GM21529 (cell line): ENCODE results near the gene RILPL1.
"Not testable (repeated sequence)": the region's sequence is repeated elsewhere in the genome, so short reads cannot be mapped to it uniquely, and the experiment has no call there.

Experiments
- ATAC-seq: cut with Tn5 transposase; IDR thresholded peaks from one replicate; pipeline ENCODE4 v1.9.1; 2021; ENCODE audit not compliant: unreplicated experiment

Gene RILPL1

GRCh38 chr12:123531091-123531490, 2.4 kb downstream of the RILPL1 start:
- ATAC-seq, result no peak

DNA sequence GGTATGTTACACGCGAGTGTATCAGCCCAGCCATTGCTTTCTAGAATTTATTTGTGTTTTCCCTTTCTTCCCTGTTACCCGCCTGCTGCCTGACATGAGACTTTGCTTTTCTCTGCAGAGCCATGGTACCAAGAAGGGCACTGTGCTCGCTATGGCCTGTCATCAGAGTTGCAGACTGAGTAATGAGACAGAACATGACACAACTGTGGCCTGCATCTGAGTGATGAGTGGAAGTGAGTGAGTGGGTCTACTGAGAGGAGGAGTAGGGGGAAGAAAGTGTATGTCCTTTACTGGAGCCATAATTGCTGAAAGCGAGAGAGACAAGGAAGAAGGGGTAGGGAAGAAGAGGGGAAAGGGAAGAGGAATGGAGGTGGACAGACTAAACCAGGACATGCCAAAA, 2.9 kb downstream of the RILPL1 start:
- ATAC-seq, result no peak

GRCh38 chr12:123529686-123530085, 3.8 kb downstream of the RILPL1 start:
- no peak for ATAC-seq

GRCh38 chr12:123528858-123529257, 4.7 kb downstream of the RILPL1 start:
- ATAC-seq, result no peak

GRCh38 chr12:123526542-123527080, 6.9 kb downstream of the RILPL1 start:
- ATAC-seq, result no peak

DNA sequence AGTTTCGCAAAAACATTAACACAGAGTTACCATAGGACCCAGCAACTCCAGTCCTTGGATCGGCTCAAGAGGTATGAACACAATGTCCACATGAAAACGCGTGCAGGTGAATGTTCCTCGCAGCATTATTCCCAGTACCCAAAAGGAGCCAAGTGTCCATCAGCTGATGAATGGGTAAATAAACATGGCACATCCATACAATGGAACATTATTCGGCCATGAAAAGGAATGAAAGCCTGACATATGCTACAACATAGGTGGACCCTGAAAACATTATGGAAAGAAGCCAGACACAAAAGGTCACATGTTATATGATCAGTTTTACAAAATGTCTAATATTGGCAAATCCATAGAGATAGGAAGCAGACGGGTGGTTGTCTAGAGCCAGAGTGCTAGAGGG, 9.1 kb downstream of the RILPL1 start:
- no peak for ATAC-seq

- ATAC-seq, result no peak
Measured at GRCh38 chr12:123523518-123523917, 10.0 kb downstream of the RILPL1 start.

DNA sequence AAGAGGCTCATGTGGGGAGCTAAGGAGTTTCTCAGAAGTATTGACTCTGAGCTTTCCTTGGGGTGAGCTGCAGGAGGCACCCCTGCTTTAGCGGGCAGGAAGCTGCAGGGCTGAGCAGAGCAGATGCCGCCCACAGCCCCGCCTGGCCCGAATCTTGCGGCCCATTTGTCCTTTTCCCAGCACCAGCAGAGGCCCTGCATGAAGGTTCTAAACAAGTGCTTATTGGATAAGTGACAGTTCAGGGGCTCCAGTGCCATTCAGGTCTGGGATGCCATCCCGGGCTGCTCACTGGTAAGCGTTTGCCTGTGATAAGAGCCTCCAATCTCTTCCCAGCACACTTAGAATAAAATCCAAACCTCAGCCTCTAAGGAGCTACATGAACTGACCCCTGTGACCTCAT, 11.4 kb downstream of the RILPL1 start:
- no peak for ATAC-seq

GRCh38 chr12:123520567-123521474, 12.7 kb downstream of the RILPL1 start:
- ATAC-seq, result no peak

DNA sequence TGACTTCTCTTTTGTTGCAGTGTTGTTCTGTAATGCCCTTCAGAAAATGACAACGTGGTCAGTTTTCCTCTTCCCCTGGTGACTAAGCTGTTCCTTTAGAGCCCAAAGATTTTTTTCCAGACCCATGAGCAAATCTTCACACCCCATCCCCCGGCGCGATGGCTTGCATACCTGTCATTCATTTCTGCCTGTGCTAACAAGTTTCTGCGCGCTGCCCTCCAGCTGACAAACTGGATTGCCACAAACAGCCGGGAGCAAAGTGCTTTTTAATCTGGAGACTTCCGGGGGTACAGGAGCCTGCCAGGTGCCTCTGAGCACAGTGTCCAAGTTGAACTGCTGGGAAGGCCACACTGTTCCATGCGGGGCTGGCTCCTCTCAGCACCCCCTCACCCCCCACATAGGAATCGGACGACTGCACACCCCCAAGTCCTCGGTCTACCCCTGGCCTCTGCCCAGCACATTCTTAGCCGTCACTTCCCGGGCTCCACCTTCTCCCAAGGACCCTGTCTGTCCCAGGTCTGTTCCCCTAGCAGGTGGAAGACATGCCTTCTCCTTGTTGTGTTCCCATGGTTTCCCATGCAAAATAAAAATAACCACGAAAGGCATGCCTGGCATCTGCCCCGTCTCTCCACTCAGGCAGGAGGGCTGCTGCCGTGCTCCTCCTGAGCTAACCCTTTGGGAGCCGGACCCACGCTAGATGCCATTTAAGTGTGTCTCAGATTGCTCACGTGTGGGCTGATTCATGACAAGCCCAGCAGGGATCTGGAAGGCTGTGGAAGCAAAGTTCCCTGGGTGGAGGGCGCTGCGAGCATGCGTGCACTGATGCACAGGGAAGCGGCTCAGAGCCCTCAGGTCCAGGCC, 14.1 kb downstream of the RILPL1 start:
- ATAC-seq, result no peak

DNA sequence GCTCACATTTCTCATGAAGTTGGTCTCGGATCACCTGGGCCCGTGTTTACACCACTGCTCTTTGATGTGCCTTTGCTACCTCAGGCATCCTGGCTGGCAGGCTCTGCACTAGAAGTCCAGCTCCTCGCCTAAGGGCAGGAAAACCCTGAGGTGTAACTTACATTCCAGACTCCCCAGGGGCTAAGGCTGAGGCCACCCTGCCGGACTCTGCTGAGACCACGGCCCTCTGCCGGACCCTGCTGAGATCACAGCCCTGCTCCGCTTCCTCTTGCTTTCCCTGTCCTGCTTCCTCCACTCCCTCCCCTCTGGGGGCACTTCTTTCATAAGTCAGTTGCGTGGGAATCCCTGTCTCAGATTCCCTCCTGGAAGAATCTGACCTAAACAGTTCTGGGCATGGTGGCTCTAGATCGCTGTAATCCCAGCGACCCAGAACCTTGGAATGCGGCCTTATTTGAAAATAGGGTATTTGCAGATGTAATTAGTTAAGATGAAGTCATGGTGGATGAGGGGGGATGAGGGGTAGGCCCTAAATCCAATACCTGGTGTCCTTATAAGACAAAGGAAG, 17.2 kb downstream of the RILPL1 start:
- ATAC-seq, result no peak

GRCh38 chr12:123514582-123515221, 18.8 kb downstream of the RILPL1 start:
- not testable (repeated sequence) for ATAC-seq

- no peak for ATAC-seq
Measured at GRCh38 chr12:123513805-123514204, 19.7 kb downstream of the RILPL1 start.

- no peak for ATAC-seq
Measured at GRCh38 chr12:123512838-123513665, 20.5 kb downstream of the RILPL1 start.

- ATAC-seq, result no peak
Measured at GRCh38 chr12:123506843-123507236, 26.7 kb downstream of the RILPL1 start.

- ATAC-seq, result no peak
Measured at GRCh38 chr12:123506059-123506842, 27.3 kb downstream of the RILPL1 start.

- ATAC-seq, result no peak
Measured at GRCh38 chr12:123502163-123502704, 31.3 kb downstream of the RILPL1 start.

DNA sequence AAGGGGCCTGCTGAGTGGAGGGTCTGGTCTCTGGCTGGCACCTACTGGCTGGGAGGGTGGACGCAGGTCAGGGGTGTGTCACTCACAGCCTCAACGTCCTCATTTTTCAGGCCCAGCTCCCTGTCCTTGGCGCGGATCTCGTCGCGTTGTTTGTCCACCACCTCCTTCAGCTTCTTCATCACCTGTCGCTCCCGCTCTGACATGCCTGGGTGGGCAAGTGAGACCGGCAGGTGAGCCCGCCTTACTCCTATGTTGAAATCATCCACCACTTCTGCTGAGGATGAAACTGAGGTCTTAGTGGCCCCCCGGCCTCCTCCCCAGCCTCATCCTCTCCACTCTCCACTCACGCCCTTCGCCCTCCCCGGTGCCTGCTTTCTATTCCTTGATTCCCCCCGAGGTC, 34.2 kb downstream of the RILPL1 start:
- ATAC-seq, result no peak
